GM19463 (cell line): Measurements from ENCODE around the gene PER1.
"Not testable (repeated sequence)": the region's sequence is repeated elsewhere in the genome, so short reads cannot be mapped to it uniquely, and the experiment has no call there.

Experiments
- ATAC-seq: cut with Tn5 transposase; IDR thresholded peaks from one replicate; pipeline ENCODE4 v1.9.1; 2021; ENCODE audit warnings: mild to moderate bottlenecking, moderate library complexity; ENCODE audit not compliant: unreplicated experiment

The PER1 gene

GRCh38 chr17:8173056-8173870, 21.1 kb upstream of the PER1 start:
- ATAC-seq, result peak; percentile 60

DNA sequence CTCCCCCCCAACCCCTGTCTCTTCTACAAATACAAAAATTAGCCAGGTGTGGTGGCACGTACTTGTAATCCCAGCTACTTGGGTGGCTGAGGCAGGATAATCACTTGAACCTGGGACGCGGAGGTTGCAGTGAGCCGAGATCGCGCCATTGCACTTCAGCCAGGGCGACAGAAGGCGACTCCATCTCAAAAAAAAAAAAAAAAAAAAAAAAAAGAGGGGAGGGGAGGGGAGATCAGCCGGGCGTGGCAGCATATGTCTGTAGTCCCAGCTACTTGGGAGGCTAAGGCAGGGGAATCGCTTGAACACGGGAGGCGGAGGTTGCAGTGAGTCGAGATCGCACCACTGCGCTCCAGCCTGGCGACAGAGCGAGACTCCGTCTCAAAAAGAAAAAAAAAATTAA, 18.0 kb upstream of the PER1 start:
- not testable (repeated sequence) for ATAC-seq

DNA sequence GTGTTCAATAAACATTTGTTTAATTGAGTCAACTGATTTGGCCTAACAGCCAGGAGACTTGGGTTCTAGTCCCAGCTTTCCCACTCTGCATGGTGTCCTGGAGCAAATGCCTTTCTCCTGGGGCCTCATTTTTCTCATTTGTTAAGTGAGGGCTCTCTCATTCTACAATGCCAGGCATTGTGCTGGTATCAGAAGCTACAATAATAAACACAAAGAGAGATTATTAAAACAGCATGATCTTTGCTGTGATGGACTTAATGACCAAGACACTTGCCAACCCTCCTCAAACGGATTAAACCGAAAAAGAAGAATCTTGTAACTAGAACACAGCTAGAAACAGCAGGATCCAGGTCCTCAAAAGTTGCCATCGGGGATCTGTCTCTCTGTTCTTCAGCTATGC, 15.3 kb upstream of the PER1 start:
- no peak for ATAC-seq

- ATAC-seq, result no peak
Observed at GRCh38 chr17:8166731-8167130, 14.5 kb upstream of the PER1 start.

DNA sequence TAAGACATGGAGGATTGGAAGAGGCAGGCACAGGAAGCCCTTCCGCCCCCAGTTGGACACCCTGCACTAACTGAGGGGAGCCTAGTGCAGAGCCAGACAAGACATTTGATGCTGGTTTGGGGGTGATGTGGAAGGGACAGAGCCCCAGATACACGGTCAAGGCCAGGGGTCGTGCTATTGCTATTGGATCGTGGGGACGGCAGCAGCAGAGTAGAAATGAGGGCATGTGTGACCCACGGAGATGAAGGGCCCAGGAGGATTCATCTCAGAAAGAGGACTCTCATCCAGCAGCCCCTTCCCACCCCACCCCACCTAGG, 12.6 kb upstream of the PER1 start:
- ATAC-seq, result no peak

- ATAC-seq, result no peak
Observed at GRCh38 chr17:8163978-8164814, 12.0 kb upstream of the PER1 start.

- ATAC-seq, result no peak
Observed at GRCh38 chr17:8162997-8163977, 11.1 kb upstream of the PER1 start.

- ATAC-seq, result no peak
Observed at GRCh38 chr17:8162233-8162996, 10.2 kb upstream of the PER1 start, which contains the start of gene VAMP2. TSS of gene VAMP2 (minus strand) at chr17:8162948. CDS start at chr17:8162879, 69 bp downstream.

- no peak for ATAC-seq
Observed at GRCh38 chr17:8161289-8162232, 9.4 kb upstream of the PER1 start.

- no peak for ATAC-seq
Observed at GRCh38 chr17:8160741-8161221, 8.6 kb upstream of the PER1 start.

GRCh38 chr17:8160224-8160577, 8.0 kb upstream of the PER1 start:
- ATAC-seq, result no peak

GRCh38 chr17:8159459-8160223, 7.4 kb upstream of the PER1 start:
- no peak for ATAC-seq

DNA sequence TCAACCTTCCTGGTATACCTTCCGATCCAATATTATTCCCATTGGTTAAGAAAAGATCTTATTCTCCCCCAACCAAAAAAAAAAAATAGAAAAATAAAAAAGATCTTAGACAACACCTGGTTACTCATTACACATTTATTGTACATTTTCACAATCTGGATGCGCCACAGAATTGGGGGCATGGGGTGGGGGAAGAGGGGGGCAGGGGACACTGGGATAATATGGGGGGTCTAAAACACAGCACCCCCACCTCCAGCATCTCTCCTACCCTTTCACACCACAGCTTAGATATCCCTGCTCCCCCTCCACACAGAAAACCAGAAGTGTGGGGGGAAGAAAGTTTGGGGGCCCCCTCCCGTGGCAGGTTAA, 6.8 kb upstream of the PER1 start:
- ATAC-seq, result no peak

DNA sequence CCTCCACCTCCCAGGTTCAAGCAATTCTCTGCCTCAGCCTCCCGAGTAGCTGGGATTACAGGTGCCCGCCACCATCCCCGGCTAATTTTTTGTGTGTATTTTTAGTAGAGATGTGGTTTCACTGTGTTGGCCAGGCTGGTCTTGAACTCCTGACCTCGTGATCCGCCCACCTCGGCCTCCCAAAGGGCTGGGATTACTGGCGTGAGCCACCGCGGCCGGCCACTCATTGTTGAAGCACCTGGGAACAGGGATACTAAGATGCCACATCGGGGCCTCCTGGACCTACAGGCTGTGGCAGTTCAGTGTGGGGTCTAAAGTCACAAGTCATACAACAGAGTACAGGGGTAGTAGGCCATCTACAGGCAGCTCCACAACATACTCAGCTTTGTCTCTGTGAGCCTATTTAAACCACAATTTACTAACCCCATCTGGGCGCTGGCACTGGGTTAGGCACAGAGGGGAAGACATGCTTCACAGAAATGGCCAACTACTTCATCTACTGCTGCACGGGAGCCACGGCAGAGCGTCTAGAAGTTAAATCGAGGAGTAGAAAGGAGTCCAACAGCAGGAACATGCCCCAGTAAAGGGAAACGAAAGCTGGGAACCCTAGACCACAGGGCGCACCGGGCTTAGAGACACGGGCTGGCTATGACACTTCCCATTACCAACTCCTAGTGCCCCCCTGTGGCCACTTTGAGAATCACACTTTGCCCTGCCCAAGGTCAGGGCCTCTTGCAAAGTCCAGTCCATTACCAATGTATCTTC, 6.2 kb upstream of the PER1 start:
- ATAC-seq, result no peak

- ATAC-seq, result peak; percentile 80
Observed at GRCh38 chr17:8156246-8156992, 4.2 kb upstream of the PER1 start.

DNA sequence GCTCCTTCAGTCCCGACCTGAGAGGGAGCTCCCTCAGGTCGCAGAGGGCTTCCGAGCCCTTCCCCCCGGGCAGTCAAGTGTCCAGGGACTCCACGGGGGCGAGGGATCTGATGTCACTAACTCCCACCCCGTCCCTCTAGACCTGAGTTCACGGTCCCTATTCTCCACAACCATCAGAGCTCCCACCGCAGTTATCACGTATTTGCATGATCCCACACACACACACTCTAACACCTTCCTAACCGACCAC, 3.7 kb upstream of the PER1 start:
- ATAC-seq, result no peak
